RKO (cell line): ENCODE data around the gene RNF151.
A peak's percentile ranks its signal among the peaks of the same experiment; 100 is the strongest.

Experiments used
- DNase-seq: peaks from one replicate; pipeline ENCODE4 v3.0.0-alpha.2; 2016; ENCODE audit warnings: low spot score

The RNF151 gene

GRCh38 chr16:1978476-1979120, 11.9 kb downstream of the RNF151 start:
- no peak for DNase-seq

GRCh38 chr16:1979271-1980029, 12.8 kb downstream of the RNF151 start:
- no peak for DNase-seq

DNA sequence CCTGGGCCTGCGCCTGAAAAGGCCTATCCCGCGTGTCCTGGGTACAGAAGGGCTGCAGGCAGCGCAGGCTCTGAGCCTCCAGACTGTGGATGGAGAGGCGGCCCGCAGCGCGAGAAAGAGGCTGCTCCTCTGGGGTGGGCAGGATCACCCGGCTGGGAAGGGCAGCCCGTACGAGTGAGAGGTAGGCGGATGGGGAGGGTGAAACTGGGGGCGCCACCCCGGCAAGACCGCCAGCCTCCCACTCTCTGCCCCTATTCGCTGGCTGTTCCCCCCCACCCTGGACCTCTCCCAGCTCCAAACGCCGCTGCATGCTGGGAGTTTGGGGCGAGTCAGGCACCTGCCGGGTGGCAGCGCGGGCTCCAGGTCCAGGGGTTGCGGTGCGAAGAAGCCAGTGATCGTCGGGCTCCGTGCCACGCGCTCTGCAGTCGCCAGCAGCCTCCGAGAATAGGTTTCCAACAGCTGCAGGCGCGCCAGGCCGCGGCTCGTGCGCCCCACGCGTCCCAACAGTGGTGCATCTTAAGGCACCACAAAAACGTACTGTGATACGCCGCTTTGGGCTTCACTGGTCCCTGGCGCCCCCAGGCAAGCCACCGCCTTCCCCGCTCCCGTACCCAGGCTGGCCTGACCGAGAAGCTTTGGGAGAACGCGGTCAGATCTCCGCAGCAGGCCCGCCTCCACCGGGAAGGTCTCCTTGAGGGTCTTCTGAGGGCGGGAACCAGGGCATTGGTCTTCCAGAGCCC, 13.5 kb downstream of the RNF151 start:
- no peak for DNase-seq

- DNase-seq = no peak
These were observed 14.1 kb downstream of the RNF151 start for GRCh38 chr16:1980770-1981087.

DNA sequence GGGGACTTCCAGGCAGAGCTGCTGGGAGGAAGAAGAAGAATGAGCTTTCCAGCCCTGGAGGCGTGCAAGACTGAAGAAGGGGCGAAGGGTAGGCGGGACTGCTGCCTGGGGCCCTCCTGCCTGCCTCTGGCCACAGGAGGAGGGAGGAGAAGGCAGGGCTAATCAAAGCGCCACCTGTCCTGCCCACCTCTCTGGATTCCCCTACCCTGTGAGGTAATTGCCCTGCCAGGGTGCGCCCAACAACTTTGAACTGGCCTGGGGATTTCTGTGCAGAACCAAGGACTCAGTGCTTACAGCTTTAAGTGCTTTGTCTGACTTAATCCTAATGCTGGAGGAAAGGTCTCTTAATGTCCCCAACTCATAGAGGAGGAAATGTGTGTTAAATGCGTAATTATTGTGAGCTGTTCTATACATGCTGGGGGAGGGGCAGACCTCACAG, 14.8 kb downstream of the RNF151 start, which contains the start of gene NOXO1:
Gene NOXO1, minus strand, starts transcription at position 72 of the 439 bp plus-strand sequence. CDS start 290 bp downstream, outside the sequence.
- no peak for DNase-seq

DNA sequence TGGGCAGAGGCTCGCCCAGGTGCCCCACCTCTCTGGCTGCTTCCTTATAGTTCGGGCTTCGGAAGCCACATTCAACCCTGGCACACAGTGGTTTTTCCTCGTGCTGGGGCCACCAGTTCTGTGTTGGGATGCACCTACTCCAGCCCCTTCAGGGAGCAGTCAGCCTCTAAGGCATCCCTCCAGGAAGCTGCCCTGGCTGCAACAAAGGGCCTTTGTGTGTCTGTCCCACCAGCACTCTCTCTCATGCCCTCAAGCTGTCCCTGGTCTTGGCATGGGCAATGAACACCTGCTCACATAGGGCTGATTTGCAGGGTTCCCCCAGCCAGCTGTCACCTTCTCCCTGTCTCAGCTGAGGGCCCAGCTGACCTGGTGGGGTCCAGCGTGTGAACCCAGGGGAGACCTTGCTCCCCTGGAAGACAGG, 15.4 kb downstream of the RNF151 start:
- DNase-seq = no peak

DNA sequence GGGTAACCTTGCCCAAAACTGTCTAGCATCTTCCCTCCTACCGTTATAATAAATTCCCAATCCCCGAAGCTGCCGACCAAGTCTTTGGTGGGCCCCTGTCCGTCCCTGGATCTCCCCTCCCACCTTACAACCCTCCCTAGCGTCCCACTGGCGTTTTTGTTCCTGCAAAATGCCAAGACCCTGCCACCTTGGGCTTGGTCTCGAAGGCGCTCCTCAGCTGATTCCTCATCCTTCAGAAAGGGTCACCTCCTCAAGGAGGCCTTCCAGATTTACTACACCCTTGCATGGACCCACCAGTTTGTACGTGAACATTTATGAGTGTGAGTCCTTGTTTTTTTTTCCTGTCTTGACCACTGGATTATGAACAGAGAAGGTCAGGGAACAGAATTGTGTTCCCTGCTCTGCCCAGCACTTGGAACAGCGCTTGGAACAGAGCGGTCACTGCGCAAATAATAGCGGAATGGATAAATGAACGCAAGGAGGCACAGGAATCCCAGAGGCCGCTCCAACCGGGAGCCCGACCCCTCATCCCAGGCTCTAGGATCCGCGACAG, 16.4 kb downstream of the RNF151 start:
- peak; percentile 38 for DNase-seq

DNA sequence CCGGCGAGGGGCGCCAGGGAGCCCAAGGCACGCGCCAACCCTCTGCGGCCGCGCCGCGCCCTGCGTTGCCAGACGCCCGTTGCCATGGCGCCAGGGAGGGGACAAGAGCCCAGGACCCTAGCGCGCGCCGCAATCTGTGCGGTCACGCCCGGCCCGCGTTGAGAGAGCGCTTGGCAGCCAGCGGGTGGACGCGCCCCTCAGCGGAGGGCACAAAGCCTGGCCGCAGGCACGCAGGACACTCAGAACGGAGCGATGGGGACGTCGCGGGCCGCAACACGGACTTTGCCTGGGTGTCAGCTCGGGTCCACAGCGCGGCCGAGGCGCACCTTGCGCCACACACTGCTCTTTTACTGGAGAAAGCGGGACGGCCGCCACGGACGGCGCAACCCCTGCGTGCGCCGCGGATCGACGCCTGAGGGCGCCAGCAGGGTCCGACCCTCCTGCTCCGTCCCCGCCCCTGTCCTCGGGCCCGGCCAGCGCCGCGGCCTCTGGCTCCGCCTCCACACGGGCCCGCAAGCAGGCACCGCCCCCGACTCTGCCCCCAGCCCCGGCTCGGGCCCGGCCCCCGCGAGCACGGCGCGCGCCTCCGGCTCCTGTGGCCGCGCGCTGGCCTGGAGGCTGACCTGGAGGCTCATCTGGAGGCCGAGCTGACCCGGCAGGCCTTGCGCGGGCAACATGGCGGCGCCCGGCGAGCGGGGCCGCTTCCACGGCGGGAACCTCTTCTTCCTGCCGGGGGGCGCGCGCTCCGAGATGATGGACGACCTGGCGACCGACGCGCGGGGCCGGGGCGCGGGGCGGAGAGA, 17.1 kb downstream of the RNF151 start, which contains the start of gene GFER:
Gene GFER, plus strand, starts transcription at position 650 of the 803 bp plus-strand sequence. Its CDS starts 26 bp downstream, at position 676.
- DNase-seq = peak; percentile 92

DNA sequence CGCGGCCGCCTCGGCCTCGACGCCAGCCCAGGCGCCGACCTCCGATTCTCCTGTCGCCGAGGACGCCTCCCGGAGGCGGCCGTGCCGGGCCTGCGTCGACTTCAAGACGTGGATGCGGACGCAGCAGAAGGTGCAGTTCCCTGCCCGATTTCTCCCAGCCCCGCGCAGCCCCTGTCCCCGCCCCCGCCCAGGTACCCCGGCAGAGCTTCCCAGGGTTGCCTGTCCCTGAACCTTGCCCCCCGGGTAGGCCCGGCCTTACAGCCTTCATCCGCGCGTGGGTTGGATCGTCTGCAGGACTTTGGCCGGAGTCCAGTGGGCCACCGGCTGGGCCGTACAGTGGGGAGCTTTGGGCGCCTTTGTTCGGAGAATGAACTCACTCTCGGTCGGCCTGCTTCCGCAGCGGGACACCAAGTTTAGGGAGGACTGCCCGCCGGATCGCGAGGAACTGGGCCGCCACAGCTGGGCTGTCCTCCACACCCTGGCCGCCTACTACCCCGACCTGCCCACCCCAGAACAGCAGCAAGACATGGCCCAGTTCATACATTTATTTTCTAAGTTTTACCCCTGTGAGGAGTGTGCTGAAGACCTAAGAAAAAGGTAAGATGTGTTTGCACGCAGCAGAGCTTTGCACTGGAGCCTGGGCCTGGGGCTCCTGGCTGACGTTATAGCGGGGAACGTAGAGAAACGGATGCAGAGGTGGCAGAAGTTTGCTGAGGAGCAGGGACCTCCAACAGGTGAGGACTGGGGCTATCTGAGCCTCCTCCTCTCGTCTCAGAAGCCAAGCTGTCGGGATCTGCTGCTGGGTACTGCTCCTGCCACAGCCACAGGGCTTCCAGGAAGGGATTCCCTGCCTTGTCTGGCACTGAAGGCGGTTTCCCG, 17.9 kb downstream of the RNF151 start:
- peak; percentile 57 for DNase-seq

- DNase-seq = no peak
These were observed 19.0 kb downstream of the RNF151 start for GRCh38 chr16:1985466-1986150.

DNA sequence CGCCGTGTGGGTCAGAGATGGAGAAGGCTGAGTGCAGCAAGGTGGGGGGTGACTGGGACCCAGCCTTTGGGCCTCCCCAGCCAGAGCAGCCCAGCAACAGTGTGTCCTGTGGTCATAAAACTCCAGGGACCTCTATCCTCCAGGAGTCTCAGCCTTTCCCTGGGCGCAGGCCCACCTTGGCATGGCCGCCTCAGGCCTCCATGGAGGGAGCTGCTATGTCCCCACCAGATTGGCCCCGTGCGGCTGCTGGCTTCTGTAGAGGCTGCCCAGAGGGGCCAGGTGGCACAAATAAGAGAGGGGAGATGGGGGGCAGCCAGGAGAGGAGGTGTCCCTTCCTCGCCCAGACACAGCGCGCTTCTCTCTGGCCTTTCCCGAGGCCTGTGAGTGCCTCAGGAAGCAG, 20.5 kb downstream of the RNF151 start:
- DNase-seq = no peak

DNA sequence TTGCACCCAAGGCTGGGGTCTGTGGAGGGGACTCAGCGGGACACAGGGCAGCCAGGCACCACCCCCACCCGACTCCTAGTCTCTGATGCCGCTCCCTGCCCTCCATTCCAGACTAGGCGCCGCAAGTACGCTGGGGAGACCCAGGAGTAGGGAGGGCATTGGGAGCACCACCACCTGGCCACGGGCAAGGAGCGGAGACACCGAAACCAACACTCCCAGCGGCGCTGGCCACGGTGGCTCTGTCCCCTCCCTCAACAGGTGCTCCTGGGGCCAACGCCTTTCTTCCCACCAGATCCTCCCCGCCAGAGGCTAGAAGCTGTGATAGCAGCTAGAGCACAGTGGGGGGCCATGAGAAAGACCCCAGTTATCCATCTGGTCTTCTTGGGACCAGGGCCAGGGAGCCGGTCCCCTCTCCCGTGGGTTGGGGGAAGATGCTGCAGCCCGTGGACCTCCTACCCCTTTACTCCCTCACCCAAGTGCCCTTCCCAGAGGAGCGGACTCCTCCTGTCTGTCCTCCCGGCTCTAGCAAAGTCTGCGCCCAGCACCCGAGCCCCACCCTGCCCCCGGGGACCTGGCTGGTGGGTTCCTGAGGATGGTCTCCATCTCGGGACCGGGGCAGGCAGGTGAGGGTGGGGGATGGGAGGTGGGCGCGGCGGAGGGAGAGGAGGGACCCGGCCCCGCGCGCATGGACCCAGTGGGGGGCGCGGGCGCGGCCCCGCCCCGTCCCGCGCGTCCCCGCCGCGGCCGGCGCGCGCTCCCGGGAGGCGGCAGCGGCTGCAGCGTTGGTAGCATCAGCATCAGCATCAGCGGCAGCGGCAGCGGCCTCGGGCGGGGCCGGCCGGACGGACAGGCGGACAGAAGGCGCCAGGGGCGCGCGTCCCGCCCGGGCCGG, 22.8 kb downstream of the RNF151 start, which contains the start of gene SYNGR3:
Gene SYNGR3, plus strand, starts transcription at position 762 of the 892 bp plus-strand sequence. CDS start 133 bp downstream, outside the sequence.
- peak; percentile 64 for DNase-seq

DNA sequence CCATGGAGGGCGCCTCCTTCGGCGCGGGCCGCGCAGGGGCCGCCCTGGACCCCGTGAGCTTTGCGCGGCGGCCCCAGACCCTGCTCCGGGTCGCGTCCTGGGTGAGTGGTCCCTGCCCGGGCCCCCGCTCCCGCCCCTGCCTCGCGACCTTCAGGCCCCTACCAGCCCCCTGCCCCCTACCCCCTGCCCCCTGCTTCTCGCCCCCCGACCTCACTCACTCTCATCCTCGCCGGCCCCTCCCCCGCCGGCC, 23.4 kb downstream of the RNF151 start:
- DNase-seq = no peak

GRCh38 chr16:1990351-1991134, 23.9 kb downstream of the RNF151 start:
- DNase-seq = no peak

DNA sequence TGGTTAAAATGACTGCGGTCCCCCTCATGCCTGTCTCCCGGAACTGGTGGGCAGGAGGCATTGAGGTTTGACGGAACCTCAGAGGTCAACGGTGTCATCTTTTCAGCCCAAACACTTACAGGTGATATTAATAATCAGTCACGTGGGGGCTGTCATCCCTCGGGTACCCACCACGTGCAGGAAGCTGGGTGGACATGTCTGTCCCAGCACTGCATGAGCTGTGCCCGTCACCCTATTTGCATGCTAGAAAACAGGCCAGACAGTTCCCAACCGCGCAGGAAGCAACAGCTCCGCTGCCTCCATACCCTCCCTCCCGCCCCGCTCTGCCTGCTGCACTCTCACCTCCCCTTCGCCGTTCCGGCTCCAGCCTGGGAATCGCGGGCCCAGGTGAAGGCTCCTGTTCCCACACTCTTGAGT, 24.5 kb downstream of the RNF151 start:
- DNase-seq = no peak

- no peak for DNase-seq
These were observed 24.9 kb downstream of the RNF151 start for GRCh38 chr16:1991588-1991947.

- peak; percentile 40 for DNase-seq
These were observed 25.5 kb downstream of the RNF151 start for GRCh38 chr16:1991948-1992703.
